PFSK-1 (cell line): ENCODE data around the gene UROS.

ENCODE experiments used
- FOXP2 ChIP-seq: optimal IDR thresholded peaks from 2 replicates; pipeline ENCODE3; 2011; ENCODE audit warnings: borderline replicate concordance, control low read depth, inconsistent platforms; ENCODE audit not compliant: insufficient read depth; ENCODE audit errors: extremely low read length, extremely low read depth
- POLR2AphosphoS5 ChIP-seq: IDR thresholded peaks from 2 replicates; pipeline ENCODE4 v1.6.1; 2012; ENCODE audit warnings: low read depth, mild to moderate bottlenecking, control low read depth, low read length, moderate library complexity
- REST ChIP-seq, 2 experiments: IDR thresholded peaks; 2 replicates each; pipeline versions ENCODE4 v1.6.1 to v1.8.0; 2011 to 2012; ENCODE audit warnings: low read depth in 2 of 2, low read length in 2 of 2, control low read depth in 1 of 2, inconsistent platforms in 1 of 2, mild to moderate bottlenecking in 1 of 2, moderate library complexity in 1 of 2; ENCODE audit not compliant: insufficient read depth in 1 of 2
- TAF1 ChIP-seq: IDR thresholded peaks from 2 replicates; pipeline ENCODE4 v1.6.1; 2012; ENCODE audit warnings: low read length, control low read depth, borderline replicate concordance; ENCODE audit not compliant: insufficient read depth

GRCh38 chr10:125811251-125811650, 11.8 kb downstream of the UROS start:
- no peak for TF ChIP-seq POLR2AphosphoS5
- TF ChIP-seq TAF1, result no peak
- no peak for TF ChIP-seq FOXP2
- TF ChIP-seq REST (IDR thresholded peaks at IDR 0.05; ENCODE audit: insufficient read depth in 1 of 2, low read depth in 2 of 2, low read length in 2 of 2), result no peak
